Transverse colon (tissue), 4 donors: Measurements from ENCODE around the gene HOXA13. TPM values are rescaled to one million over a fixed set of nuclear protein-coding genes. Genes with fewer than 3 reads are reported as not detected.

Source experiments
- DNase-seq: peaks from one replicate; pipeline ENCODE4 v3.0.0-alpha.2; 2019
- H3K27ac ChIP-seq, 4 donors: fragments of 200-600 bp; sonication (generic); 2 replicates each; pipeline ENCODE4 v1.5.1; 2016 to 2018; ENCODE audit warnings: inconsistent platforms in 4 of 4
- H3K27me3 ChIP-seq: fragments of 200-600 bp; sonication (generic); 2 replicates; pipeline ENCODE4 v1.5.1; 2017; ENCODE audit warnings: inconsistent platforms
- H3K36me3 ChIP-seq, 4 donors: fragments of 200-600 bp; sonication (generic); 2 replicates each; pipeline ENCODE4 v1.5.1; 2017 to 2019; ENCODE audit warnings: inconsistent platforms in 4 of 4
- H3K4me1 ChIP-seq, 4 donors: fragments of 200-600 bp; sonication (generic); 2 replicates each; pipeline ENCODE4 v1.5.1; 2017 to 2020; ENCODE audit warnings: inconsistent platforms in 4 of 4
- H3K4me3 ChIP-seq, 4 donors: fragments of 200-600 bp; sonication (generic); 1 replicate in 1 of 4; 2 replicates in 3 of 4; pipeline versions ENCODE4 v1.5.1 to v1.6.1; 2017 to 2019; ENCODE audit warnings: inconsistent platforms in 4 of 4
- H3K9me3 ChIP-seq, 2 donors: fragments of 200-600 bp; sonication (generic); 2 replicates each; pipeline ENCODE4 v1.5.1; 2017 to 2019; ENCODE audit warnings: inconsistent platforms in 2 of 2
- EP300 ChIP-seq: sonication (generic); formaldehyde crosslinking; IDR thresholded peaks from one replicate; pipeline ENCODE4 v1.6.1; 2017; ENCODE audit warnings: antibody characterized with exemption, low read depth
- POLR2A ChIP-seq: fragments of 450-650 bp; IDR thresholded peaks from one replicate; pipeline ENCODE4 v1.6.1; 2016; ENCODE audit warnings: antibody characterized with exemption, mild to moderate bottlenecking, moderate library complexity
- POLR2AphosphoS5 ChIP-seq, 3 donors: sonication (generic); formaldehyde crosslinking; IDR thresholded peaks; one replicate each; pipeline ENCODE4 v1.6.1; 2016; ENCODE audit warnings: antibody characterized with exemption in 3 of 3
- WGBS, 2 donors: methylation state at CpG; one replicate each; pipeline ENCODE4 v1.1.5; 2018; ENCODE audit warnings: low coverage in 1 of 2; 5-methylcytosine and 5-hydroxymethylcytosine counted together
- in situ Hi-C, 4 donors: fragments of 200-750 bp; cut with MboI; loops; one replicate each; pipeline versions ENCODE4 v1.15.0 to v1.15.1; 2017; ENCODE audit warnings: low sequenced_read_pairs in 3 of 4, low pct_ligation_motif_present in 1 of 4, low pct_unique_long_range_greater_than_20kb in 1 of 4
- intact Hi-C: fragments of 100-400 bp; cut with DNase I; formaldehyde crosslinking; loops from one replicate; pipeline ENCODE4 v1.15.1; 2023; ENCODE audit warnings: low total_unique reads
- total RNA-seq, 4 donors: library from RNA; depleted of rRNA; stranded (reverse); fragments of >200 nt; gene quantifications; one replicate each; pipeline ENCODE4 v1.1.0, GENCODE V29; 2016
- TF ChIP-seq, protein P1 (sequence below), 5 experiments: fragments of 200-600 bp in 3 of 5; fragments of 450-650 bp in 2 of 5; sonication (generic) in 3 of 5; IDR thresholded peaks; 1 replicate in 2 of 5; 2 replicates in 3 of 5; pipeline ENCODE4 v1.5.1; 2016 to 2017; ENCODE audit warnings: antibody characterized with exemption in 5 of 5, inconsistent platforms in 3 of 5, mild to moderate bottlenecking in 2 of 5, moderate library complexity in 1 of 5

Gene HOXA13
- total RNA-seq, 4 donors from 2014 or later: 22.5 to 69.9 (median 38.7) TPM

DNA sequence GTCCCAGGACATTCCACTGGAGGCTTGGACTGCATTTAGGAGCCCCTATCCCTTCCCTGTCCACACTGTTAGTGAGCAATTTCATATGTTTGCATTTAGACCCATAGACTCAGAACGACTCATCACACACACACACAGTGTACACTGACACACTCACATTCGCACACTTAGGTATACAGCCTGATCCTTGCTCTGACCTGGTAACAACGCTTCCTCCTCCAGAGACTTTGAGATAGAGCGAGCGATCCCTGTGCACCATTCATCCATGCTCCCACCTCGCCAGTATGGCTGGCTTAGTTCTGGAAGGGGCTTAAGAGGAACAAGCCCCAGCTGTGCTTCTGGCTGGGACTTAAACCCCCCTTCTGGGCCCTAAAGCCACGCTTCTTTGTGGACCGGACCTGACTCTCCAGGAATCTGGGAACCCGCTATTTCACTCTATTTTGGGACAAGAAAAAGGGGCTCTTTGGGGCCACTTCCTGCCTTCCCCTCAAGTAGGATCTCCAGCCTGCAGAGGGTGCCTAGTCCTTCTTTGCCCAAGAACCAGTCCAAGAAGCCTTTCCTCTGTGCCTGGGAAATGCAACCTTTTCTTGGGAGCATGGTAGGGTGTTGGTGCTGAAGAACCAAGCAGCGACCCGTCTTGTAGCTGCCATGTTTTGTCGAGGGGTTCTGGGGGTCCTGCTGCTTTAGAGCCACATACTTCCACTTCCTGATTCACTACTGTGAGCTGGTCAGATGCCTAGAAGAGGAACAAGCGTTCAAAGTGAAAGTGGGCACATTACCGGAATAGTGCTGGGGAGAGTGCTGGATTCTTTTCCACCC is 1.1 kb upstream of the HOXA13 start:
- Histone ChIP-seq H3K4me1 (peaks cover 4 to 32% (median 12%) of the 10 kb centered on the region in 4 donors), H3K27me3 (peaks cover 89% of the 10 kb centered on the region), H3K4me3 (peak overlapping the region; percentile 40 to 73 (median 58)), H3K27ac (peak overlapping the region; percentile 76 to 99 (median 96)), H3K36me3 (no peaks in the 10 kb centered on the region), H3K9me3 (no peaks in the 10 kb centered on the region)
- in situ Hi-C loops: loop anchor here (10.0 to 25.0 kb wide), 7 partner anchors 374 to 811 kb away; no protein-coding TSS in a partner anchor
- TF ChIP-seq EP300: no peak
- TF ChIP-seq, protein P1, sequence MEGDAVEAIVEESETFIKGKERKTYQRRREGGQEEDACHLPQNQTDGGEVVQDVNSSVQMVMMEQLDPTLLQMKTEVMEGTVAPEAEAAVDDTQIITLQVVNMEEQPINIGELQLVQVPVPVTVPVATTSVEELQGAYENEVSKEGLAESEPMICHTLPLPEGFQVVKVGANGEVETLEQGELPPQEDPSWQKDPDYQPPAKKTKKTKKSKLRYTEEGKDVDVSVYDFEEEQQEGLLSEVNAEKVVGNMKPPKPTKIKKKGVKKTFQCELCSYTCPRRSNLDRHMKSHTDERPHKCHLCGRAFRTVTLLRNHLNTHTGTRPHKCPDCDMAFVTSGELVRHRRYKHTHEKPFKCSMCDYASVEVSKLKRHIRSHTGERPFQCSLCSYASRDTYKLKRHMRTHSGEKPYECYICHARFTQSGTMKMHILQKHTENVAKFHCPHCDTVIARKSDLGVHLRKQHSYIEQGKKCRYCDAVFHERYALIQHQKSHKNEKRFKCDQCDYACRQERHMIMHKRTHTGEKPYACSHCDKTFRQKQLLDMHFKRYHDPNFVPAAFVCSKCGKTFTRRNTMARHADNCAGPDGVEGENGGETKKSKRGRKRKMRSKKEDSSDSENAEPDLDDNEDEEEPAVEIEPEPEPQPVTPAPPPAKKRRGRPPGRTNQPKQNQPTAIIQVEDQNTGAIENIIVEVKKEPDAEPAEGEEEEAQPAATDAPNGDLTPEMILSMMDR (IDR thresholded peaks at IDR 0.05): no peak
- TF ChIP-seq POLR2AphosphoS5 (IDR thresholded peaks at IDR 0.05): peak in 2 of 3 donors; percentile 43 to 81
- TF ChIP-seq POLR2A: peak; percentile 7
- no peak for DNase-seq
- intact Hi-C loops: loop anchor here (10.0 kb wide), 1 partner anchor 374 kb away; no protein-coding TSS in a partner anchor
- 0 to 25% methylated on average over 3 to 14 of the region's 14 CpGs for WGBS, 2 donors

DNA sequence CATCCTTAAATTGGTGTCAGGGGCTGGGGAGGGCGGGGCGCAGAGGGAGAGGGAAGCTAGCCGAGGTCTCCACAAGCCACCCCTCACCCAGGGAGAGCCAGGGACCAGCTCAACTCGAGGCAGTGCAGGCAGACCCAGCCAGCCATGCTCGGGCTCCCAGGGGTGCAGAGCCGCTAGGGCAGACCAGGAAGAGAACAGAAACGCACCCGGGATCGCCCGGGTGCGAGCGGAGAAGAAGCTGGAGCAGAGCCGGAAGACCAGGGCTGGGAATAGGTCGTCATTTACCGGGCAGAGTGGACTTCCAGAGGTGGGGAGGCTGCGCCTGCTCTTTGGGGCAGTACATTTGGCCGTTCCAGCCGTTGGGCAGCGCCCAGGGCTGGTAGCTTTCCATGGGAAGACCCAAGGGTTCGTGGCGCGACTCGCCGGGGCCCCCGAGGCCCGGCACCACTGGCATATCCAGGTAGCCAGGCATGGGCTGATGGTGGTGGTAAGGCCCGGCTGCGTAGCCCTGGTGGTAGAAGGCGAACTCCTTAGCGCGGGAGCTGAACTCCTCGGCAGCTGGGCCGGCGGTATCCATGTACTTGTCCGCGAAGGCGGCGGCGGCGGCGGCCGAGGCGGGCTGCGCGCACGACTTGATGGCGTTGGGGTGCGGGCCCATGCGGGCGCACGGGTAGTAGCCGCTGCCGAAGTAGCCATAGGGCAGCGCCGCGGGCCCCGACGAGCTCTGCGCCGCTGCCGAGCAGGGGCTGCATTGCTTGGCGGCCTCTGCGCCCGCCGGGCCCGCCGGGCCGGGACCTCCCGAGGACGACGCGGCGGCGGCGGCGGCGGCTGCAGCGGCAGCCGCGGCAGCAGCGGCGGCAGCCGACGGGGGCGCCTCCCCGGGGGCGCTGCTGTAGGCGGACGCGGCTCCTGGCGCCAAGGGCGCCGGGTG is 755 bp downstream of the HOXA13 start:
- in situ Hi-C loops: loop anchor here in 2 of 4 donors (25.0 kb wide), 1 partner anchor 1337 kb away; no protein-coding TSS in a partner anchor
- peak overlapping the region; percentile 82 to 99 (median 96) for H3K27ac ChIP-seq
- DNase-seq: no peak

DNA sequence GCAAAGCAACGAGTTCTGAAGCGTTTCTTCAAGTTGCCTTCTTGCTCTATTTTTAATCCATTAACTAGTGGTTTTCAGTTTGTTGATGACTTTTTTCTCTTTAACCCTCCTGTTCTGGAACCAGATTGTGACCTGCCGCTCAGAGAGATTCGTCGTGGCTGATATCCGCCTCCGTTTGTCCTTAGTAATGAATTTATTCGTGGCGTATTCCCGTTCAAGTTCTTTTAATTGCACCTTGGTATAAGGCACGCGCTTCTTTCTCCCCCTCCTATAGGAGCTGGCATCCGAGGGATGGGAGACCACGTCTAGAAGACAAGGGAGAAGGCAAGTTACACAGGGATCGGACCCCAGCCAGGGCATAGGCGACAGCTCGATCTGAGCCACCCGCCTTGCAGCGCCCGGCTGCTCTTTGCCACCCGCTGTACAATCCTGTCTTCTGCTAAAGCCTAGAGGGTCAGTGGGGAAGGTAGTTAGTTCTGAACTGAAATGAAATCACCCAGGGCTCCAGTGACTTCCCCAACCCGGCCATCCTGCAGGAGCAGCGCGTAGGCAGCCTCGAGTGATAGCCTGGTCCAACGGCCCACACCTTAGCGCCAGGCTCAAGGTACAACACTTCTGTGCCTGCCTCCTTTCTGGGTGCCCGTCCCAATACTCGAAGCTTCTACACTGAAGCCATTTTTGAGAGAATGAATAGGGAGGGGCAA is 1.6 kb downstream of the HOXA13 start:
- peak overlapping the region; percentile 57 to 73 (median 64) for H3K4me3 ChIP-seq
- TF ChIP-seq POLR2AphosphoS5 (IDR thresholded peaks at IDR 0.05): peak in 1 of 3 donors; percentile 50
- TF ChIP-seq POLR2A: peak; percentile 29
- TF ChIP-seq, protein P1 (IDR thresholded peaks at IDR 0.05): no peak
- H3K9me3 ChIP-seq: no peaks in the 10 kb centered on the region
- H3K27ac ChIP-seq: peak overlapping the region; percentile 82 to 99 (median 96)
- H3K27me3 ChIP-seq: peaks cover 85% of the 10 kb centered on the region
- intact Hi-C loops: loop anchor here (10.0 kb wide), 1 partner anchor 977 kb away; no protein-coding TSS in a partner anchor
- in situ Hi-C loops: loop anchor here in 2 of 4 donors (25.0 kb wide), 1 partner anchor 1336 kb away; no protein-coding TSS in a partner anchor
- H3K4me1 ChIP-seq: peaks cover 0 to 22% (median 2%) of the 10 kb centered on the region in 4 donors
- DNase-seq: no peak
- no peaks in the 10 kb centered on the region for H3K36me3 ChIP-seq
- 16 to 22% methylated on average over 17 to 29 of the region's 29 CpGs for WGBS, 2 donors

More for the DNA sequence above, 755 bp downstream of the HOXA13 start:
- Histone ChIP-seq H3K4me1 (peaks cover 0 to 21% (median 2%) of the 10 kb centered on the region in 4 donors), H3K4me3 (peak overlapping the region; percentile 57 to 73 (median 64)), H3K9me3 (no peaks in the 10 kb centered on the region), H3K36me3 (no peaks in the 10 kb centered on the region), H3K27me3 (peaks cover 86% of the 10 kb centered on the region)
- TF ChIP-seq, protein P1 (IDR thresholded peaks at IDR 0.05): no peak
- TF ChIP-seq POLR2AphosphoS5 (IDR thresholded peaks at IDR 0.05) (no peak), EP300 (no peak), POLR2A (no peak)
- intact Hi-C loops: loop anchor here (10.0 kb wide), 1 partner anchor 976 kb away; no protein-coding TSS in a partner anchor
- WGBS, 2 donors: 8% methylated on average over 25 of the region's 93 CpGs; no CpG with 5 or more reads in 1 of the 2 donors
